Measurements from ENCODE around the gene IRF5. TPM values are rescaled to one million over a fixed set of nuclear protein-coding genes. Genes with fewer than 3 reads are reported as not detected.

Gene IRF5
- total RNA-seq, 1 experiment from 2014 or later = 8.8 TPM

DNA sequence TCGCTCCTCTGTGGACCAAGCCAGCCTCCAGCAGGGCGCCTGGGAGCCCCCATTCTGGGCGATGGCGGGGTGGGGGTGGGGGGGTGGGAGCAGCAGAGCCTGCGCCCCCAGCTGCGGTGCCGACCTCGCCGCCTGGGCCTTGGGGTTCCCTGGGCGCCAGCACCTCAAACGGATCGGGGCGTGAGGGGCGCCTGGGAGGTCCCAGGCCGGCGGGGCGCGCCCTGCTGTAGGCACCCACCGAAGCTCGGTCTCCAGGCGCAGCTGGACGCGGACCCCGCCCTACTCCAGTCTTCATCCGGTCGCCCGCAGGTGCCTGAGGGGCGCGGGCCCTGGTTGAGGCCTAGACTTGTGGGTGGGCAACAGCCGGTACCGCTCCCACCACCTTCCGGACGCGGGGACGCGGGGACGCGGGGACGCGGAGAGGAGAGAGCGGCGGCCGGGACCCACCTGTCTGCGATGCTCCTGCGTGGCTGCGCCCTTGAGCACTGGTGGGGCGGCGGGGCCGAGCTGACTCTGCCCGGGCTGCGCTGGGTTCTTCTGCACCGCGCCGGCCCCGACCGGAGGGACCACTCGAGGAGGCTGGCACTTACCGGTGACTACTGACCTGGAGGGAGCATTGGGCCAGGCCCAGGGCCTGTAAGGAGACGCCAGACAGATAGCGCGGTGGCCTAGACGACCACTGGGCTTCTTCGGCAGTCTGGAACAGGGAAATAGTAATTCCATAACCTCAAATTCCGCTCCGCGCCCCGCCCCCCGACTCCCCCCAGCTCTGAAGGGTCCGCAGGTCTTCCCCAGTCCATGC, 21.7 kb upstream of the IRF5 start:
- DNase-seq (ENCODE audit: low read depth, low spot score) = no peak
- intact Hi-C loops (cut with micrococcal nuclease; ENCODE audit: unreplicated experiment) = no loop called here
- Histone ChIP-seq H3K36me3 (ENCODE audit: control insufficient read depth, insufficient read depth, low read length) (no peaks in the 10 kb centered on the region), H3K27me3 (ENCODE audit: control insufficient read depth, insufficient read depth, low read length) (peaks cover 3% of the 10 kb centered on the region; the same call in 1 of the 2 replicates), H3K9me3 (ENCODE audit: control insufficient read depth, insufficient read depth, low read depth, low read length) (no peaks in the 10 kb centered on the region), H3K4me3 (ENCODE audit: low read depth in 2 of 2, low read length in 2 of 2) (no peak overlapping the region), H3K27ac (ENCODE audit: low read length) (no peak overlapping the region), H3K4me1 (ENCODE audit: control insufficient read depth, insufficient read depth, low read length) (no peaks in the 10 kb centered on the region; the same call in 1 of the 2 replicates)
- TF ChIP-seq, protein P1, sequence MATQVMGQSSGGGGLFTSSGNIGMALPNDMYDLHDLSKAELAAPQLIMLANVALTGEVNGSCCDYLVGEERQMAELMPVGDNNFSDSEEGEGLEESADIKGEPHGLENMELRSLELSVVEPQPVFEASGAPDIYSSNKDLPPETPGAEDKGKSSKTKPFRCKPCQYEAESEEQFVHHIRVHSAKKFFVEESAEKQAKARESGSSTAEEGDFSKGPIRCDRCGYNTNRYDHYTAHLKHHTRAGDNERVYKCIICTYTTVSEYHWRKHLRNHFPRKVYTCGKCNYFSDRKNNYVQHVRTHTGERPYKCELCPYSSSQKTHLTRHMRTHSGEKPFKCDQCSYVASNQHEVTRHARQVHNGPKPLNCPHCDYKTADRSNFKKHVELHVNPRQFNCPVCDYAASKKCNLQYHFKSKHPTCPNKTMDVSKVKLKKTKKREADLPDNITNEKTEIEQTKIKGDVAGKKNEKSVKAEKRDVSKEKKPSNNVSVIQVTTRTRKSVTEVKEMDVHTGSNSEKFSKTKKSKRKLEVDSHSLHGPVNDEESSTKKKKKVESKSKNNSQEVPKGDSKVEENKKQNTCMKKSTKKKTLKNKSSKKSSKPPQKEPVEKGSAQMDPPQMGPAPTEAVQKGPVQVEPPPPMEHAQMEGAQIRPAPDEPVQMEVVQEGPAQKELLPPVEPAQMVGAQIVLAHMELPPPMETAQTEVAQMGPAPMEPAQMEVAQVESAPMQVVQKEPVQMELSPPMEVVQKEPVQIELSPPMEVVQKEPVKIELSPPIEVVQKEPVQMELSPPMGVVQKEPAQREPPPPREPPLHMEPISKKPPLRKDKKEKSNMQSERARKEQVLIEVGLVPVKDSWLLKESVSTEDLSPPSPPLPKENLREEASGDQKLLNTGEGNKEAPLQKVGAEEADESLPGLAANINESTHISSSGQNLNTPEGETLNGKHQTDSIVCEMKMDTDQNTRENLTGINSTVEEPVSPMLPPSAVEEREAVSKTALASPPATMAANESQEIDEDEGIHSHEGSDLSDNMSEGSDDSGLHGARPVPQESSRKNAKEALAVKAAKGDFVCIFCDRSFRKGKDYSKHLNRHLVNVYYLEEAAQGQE (IDR thresholded peaks at IDR 0.05; ENCODE audit: insufficient read depth in 1 of 2, low read depth in 2 of 2, low read length in 1 of 2) = no peak
- no peak for TF ChIP-seq POLR2AphosphoS5 (IDR thresholded peaks at IDR 0.05; ENCODE audit: low read depth, low read length)
- no peak for TF ChIP-seq CTCF (IDR thresholded peaks at IDR 0.05)
- no peak for TF ChIP-seq SIN3A (IDR thresholded peaks at IDR 0.05; ENCODE audit: borderline replicate concordance, insufficient read depth, low read depth, low read length)
- no peak for TF ChIP-seq TCF7L2 (IDR thresholded peaks at IDR 0.05; ENCODE audit: low read depth, low read length)
- no TSS peak for BruUV-seq (replicated peaks)
- in situ Hi-C loops (cut with HindIII; ENCODE audit: low pct_unique_long_range_greater_than_20kb, low sequenced_read_pairs) = no loop called here
- POLR2A ChIA-PET = no interaction called here
- CTCF ChIA-PET = no interaction called here
- ATAC-seq = no peak

DNA sequence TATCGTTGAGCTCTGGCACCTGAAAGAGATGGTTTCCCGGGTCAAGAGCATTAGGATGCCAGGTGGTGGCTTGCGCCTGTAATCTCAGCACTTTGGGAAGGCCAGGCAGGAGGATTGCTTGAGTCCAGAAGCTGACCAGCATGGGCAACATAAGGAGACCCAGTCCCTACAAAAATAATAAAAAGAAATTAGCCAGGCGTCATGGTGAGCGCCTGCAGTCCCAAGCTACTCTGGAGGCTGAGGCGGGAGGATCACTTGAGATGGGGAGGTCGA, 21.1 kb upstream of the IRF5 start:
- in situ Hi-C loops (cut with HindIII; ENCODE audit: low pct_unique_long_range_greater_than_20kb, low sequenced_read_pairs) (no loop called here), intact Hi-C loops (cut with micrococcal nuclease; ENCODE audit: unreplicated experiment) (no loop called here)
- POLR2A ChIA-PET = no interaction called here
- H3K9me3 ChIP-seq (ENCODE audit: control insufficient read depth, insufficient read depth, low read depth, low read length) = no peaks in the 10 kb centered on the region
- no TSS peak for BruUV-seq (replicated peaks)
- ATAC-seq (no peak), DNase-seq (ENCODE audit: low read depth, low spot score) (no peak)
- CTCF ChIA-PET = no interaction called here
- H3K4me3 ChIP-seq (ENCODE audit: low read depth in 2 of 2, low read length in 2 of 2) = no peak overlapping the region
- H3K27ac ChIP-seq (ENCODE audit: low read length) = no peak overlapping the region
- no peaks in the 10 kb centered on the region; the same call in 1 of the 2 replicates for H3K4me1 ChIP-seq (ENCODE audit: control insufficient read depth, insufficient read depth, low read length)
- H3K36me3 ChIP-seq (ENCODE audit: control insufficient read depth, insufficient read depth, low read length) = no peaks in the 10 kb centered on the region
- TF ChIP-seq SIN3A (IDR thresholded peaks at IDR 0.05; ENCODE audit: borderline replicate concordance, insufficient read depth, low read depth, low read length) (no peak), POLR2AphosphoS5 (IDR thresholded peaks at IDR 0.05; ENCODE audit: low read depth, low read length) (no peak), CTCF (IDR thresholded peaks at IDR 0.05) (no peak), TCF7L2 (IDR thresholded peaks at IDR 0.05; ENCODE audit: low read depth, low read length) (no peak)
- TF ChIP-seq, protein P1 (IDR thresholded peaks at IDR 0.05; ENCODE audit: insufficient read depth in 1 of 2, low read depth in 2 of 2, low read length in 1 of 2) = no peak
- peaks cover 4% of the 10 kb centered on the region; the same call in 1 of the 2 replicates for H3K27me3 ChIP-seq (ENCODE audit: control insufficient read depth, insufficient read depth, low read length)
